GM15510 (cell line): ENCODE measurements around the gene TSPY1.
"Not testable (repeated sequence)": the region's sequence is repeated elsewhere in the genome, so short reads cannot be mapped to it uniquely, and the experiment has no call there.

Experiments
- POLR2A ChIP-seq: IDR thresholded peaks from 3 replicates; pipeline ENCODE4 v1.6.1; 2011; ENCODE audit warnings: borderline replicate concordance; ENCODE audit not compliant: insufficient read length; ENCODE audit errors: extremely low read depth

The TSPY1 gene

GRCh38 chrY:9466655-9467054, at the start of gene TSPY1:
TSS of gene TSPY1 (plus strand) at chrY:9466955. CDS start at chrY:9467001, 46 bp downstream.
- TF ChIP-seq POLR2A: not testable (repeated sequence)

GRCh38 chrY:9486967-9487366, 20.2 kb downstream of the TSPY1 start, which contains the start of gene TSPY9:
TSS of gene TSPY9 (plus strand) at chrY:9487267. CDS start at chrY:9487313, 46 bp downstream.
- TF ChIP-seq POLR2A: not testable (repeated sequence)
